ENCODE data around the gene ZNRF3.

DNA sequence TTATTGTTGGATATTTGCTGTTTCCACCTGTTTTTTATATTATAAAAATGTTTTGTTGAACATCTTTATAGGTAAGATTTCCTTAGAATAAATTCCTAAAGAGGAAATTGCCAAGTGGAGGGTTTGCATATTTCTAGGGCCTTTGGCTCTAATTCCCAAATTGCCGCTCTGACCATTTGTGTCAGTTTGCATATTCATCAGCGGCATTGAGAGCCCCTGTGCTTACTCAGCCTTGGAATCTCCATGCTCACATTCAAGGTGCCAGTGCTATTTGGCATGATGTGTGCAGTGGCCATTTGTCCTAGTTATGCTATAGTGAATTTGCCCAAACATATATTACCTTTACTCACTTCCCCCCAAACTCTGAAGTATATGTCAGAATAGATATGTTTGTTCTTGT lies 214.9 kb downstream of the ZNRF3 start:
- TF ChIP-seq POLR2A (IDR thresholded peaks at IDR 0.05; ENCODE audit: low read depth, low read length) (no peak), POLR2AphosphoS5 (IDR thresholded peaks at IDR 0.05; ENCODE audit: low read depth, low read length) (no peak), TAF1 (IDR thresholded peaks at IDR 0.05; ENCODE audit: low read depth, low read length) (no peak)
